ENCODE measurements around the gene ZNF324. TPM values are rescaled to one million over a fixed set of nuclear protein-coding genes. Genes with fewer than 3 reads are reported as not detected.

Gene ZNF324
- total and polyA plus RNA-seq, 2 of the 4 experiments (the other 2 are of a cell fraction): 6.0 to 6.6 TPM

GRCh38 chr19:58475714-58476497, 9.0 kb downstream of the ZNF324 start, which contains the start of gene ZNF446 (continued):
- TF ChIP-seq CTCF (conservative IDR thresholded peaks at IDR 0.05; ENCODE audit: low read depth, low read length): no peak

GRCh38 chr19:58476498-58477015, 9.7 kb downstream of the ZNF324 start:
- Histone ChIP-seq H3K4me3 (ENCODE audit: insufficient read depth, low read depth, low read length) (peak overlapping the region; percentile 57), H2BK5ac (ENCODE audit: low read depth, low read length, poor library complexity, severe bottlenecking) (peak overlapping the region; percentile 57), H3K27me3 (ENCODE audit: control insufficient read depth, insufficient read depth, low read length) (no peaks in the 10 kb centered on the region), H2AFZ (replicated peaks; ENCODE audit: low read length, poor library complexity) (peak overlapping the region; percentile 99), H3K18ac (ENCODE audit: low read depth, low read length) (peak overlapping the region; percentile 28; the same call in 1 of the 2 replicates), H3K23ac (ENCODE audit: low read depth, low read length) (peak overlapping the region; percentile 85), H3K56ac (ENCODE audit: extremely low read depth, insufficient read depth, low read length) (peak overlapping the region; percentile 68), H3K36me3 (ENCODE audit: control insufficient read depth, insufficient read depth, low read length) (peaks cover 26% of the 10 kb centered on the region), H3K4ac (ENCODE audit: low read depth, low read length) (peak overlapping the region; percentile 90), H2AK9ac (replicated peaks; ENCODE audit: low read depth, low read length, poor library complexity) (peak overlapping the region; percentile 92), H4K5ac (ENCODE audit: low read depth, low read length) (peak overlapping the region; percentile 85), H2AK5ac (ENCODE audit: low read depth, low read length) (peak overlapping the region; percentile 80), H4K91ac (ENCODE audit: insufficient read depth, low read depth, low read length) (peak overlapping the region; percentile 91), H3K9ac (ENCODE audit: low read depth, low read length) (peak overlapping the region; percentile 87), H3K4me1 (ENCODE audit: control insufficient read depth, insufficient read depth, low read length) (peaks cover 19% of the 10 kb centered on the region), H3K14ac (replicated peaks; ENCODE audit: low read depth, low read length) (peak overlapping the region; percentile 60), H4K20me1 (ENCODE audit: insufficient read depth, low read length) (peaks cover 17% of the 10 kb centered on the region; the same call in 1 of the 2 replicates), H2BK20ac (ENCODE audit: low read depth, low read length) (no peak overlapping the region), H2BK120ac (ENCODE audit: low read depth, low read length) (no peak overlapping the region; the same call in 1 of the 2 replicates), H3K4me2 (ENCODE audit: low read depth, low read length) (peak overlapping the region; percentile 87), H2BK15ac (ENCODE audit: low read depth, low read length) (0 out of 3 replicates have a peak overlapping the region, but pooled peaks have one; percentile 67), H3K9me3 (ENCODE audit: control insufficient read depth, insufficient read depth, low read length) (no peaks in the 10 kb centered on the region), H3K27ac (ENCODE audit: insufficient read depth, low read length) (peak overlapping the region; percentile 88), H3K79me1 (ENCODE audit: low read depth in 1 of 2, low read length in 2 of 2) (peaks cover 6 to 42% of the 10 kb centered on the region in 2 experiments; a peak in 3 of 4 replicates), H4K8ac (ENCODE audit: low read depth in 2 of 2, low read length in 2 of 2) (peak overlapping the region; percentile 95 to 97), H3K9me1 (ENCODE audit: insufficient read depth, low read length) (peaks cover 35% of the 10 kb centered on the region)
- dilution Hi-C loops (cut with HindIII; ENCODE audit: low sequenced_read_pairs, unreplicated experiment) (no loop called here), intact Hi-C loops (cut with micrococcal nuclease) (no loop called here), in situ Hi-C loops (cut with MboI; ENCODE audit: low sequenced_read_pairs) (no loop called here)
- POLR2A ChIA-PET (ENCODE audit: unreplicated experiment): no interaction called here
- no peak for DNase-seq
- 0% methylated on average over 3 of the region's 27 CpGs; no CpG with 5 or more reads in 1 of the 2 experiments for WGBS, 2 experiments (ENCODE audit: extremely low coverage in 2 of 2, insufficient read length in 1 of 2)
- BruUV-seq (replicated peaks): no TSS peak
- no peak for ATAC-seq (ENCODE audit: low read depth)
- TF ChIP-seq SMC3 (IDR thresholded peaks at IDR 0.05; ENCODE audit: low read depth, low read length) (no peak), USF2 (IDR thresholded peaks at IDR 0.05; ENCODE audit: low read depth, low read length) (peak; percentile 40; the same call in 1 of the 2 replicates)
- CTCF ChIA-PET: no interaction called here
